GM12874 (cell line): ENCODE data around the gene CFHR4.
"Not testable (repeated sequence)": the region's sequence is repeated elsewhere in the genome, so short reads cannot be mapped to it uniquely, and the experiment has no call there.

Experiments
- CTCF ChIP-seq: IDR thresholded peaks from 2 replicates; pipeline ENCODE4 v1.5.1; 2011; ENCODE audit warnings: low read depth, mild to moderate bottlenecking, control low read depth, low read length, moderate library complexity; ENCODE audit not compliant: insufficient read depth

The CFHR4 gene

GRCh38 chr1:196902344-196902743 is 14.5 kb downstream of the CFHR4 start:
- no peak for TF ChIP-seq CTCF

- TF ChIP-seq CTCF: no peak
Observed at GRCh38 chr1:196910215-196910614, 22.4 kb downstream of the CFHR4 start.

GRCh38 chr1:196933531-196934189 is 45.8 kb downstream of the CFHR4 start:
- TF ChIP-seq CTCF: no peak

GRCh38 chr1:196943568-196943967 is 55.7 kb downstream of the CFHR4 start, which contains the start of gene CFHR2:
CFHR2 (plus strand) TSS chr1:196943738; CDS start chr1:196943881, 143 bp downstream.
- TF ChIP-seq CTCF: not testable (repeated sequence)

- no peak for TF ChIP-seq CTCF
Observed at GRCh38 chr1:196951711-196952394, 64.0 kb downstream of the CFHR4 start.

GRCh38 chr1:196954778-196955177 is 66.9 kb downstream of the CFHR4 start:
- no peak for TF ChIP-seq CTCF

- TF ChIP-seq CTCF: no peak
Observed at GRCh38 chr1:196955926-196956325, 68.1 kb downstream of the CFHR4 start.
